HG03469 (cell line): Measurements from ENCODE around the gene CAMTA1.

Source experiments
- ATAC-seq: cut with Tn5 transposase; IDR thresholded peaks from one replicate; pipeline ENCODE4 v1.9.1; 2021; ENCODE audit warnings: mild to moderate bottlenecking, moderate library complexity, moderate number of reproducible peaks; ENCODE audit not compliant: unreplicated experiment

CAMTA1 gene

DNA sequence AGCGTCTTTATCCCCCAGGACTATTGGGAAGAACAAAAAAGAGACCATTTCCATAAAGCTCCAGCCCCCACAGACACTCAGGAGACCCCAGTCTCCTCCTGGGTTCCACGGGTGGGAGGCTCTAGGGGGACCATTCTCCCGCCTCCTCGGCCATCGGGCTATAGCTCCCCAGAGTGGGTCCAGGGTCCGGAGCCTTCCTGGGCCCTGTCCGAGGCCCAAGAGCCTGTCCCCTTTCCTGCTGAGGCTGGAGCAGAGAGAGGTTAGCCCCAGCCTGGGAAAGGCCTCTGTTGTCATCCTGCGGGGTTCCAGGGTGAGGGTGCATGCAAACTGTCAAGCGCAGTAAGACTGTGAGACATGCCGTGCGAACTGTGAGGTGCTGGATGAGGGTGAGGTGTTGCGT is 166.3 kb downstream of the CAMTA1 start:
- ATAC-seq, result no peak

DNA sequence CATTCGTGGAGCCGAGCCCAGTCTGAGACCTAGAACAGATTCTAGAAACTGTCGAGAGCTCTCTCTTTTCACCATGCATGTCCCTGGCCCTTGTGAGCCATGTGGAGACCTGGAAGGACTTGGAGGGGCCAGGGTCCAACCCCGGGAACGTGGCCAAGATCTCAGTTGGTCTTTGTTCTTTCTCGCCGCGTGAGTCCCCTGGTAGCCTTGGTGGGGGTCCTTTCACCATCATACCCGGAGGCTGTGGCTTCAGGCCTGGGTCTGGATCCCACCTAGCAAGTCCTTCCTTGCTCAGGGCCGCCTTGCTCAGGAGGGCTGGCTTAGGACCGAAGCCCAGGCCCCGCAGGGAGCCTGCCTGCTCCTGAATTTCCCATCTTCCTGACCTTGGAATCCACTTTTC is 168.0 kb downstream of the CAMTA1 start:
- ATAC-seq, result no peak

DNA sequence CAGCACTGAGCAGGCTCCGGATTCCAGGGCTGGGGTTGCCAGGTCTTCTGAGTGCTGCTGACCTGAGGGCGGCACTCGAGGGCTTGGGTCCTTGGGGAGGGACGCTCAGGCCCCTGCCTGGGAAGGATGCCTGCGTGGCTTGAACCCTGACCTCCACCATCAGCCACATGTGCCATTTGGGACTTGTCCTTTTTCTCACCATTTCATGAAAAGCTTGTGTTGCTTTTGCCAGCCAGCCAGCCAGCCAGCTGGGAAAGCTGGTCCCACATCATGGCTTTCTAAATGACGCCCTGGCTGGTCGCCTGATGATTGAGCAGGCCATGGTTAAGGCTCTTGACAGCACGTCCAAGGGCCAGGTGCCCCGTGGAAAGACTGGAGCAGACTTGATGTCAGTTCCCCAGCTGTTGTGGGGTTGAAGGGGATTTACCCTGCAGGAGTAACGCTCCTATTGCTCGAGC is 168.7 kb downstream of the CAMTA1 start:
- no peak for ATAC-seq

DNA sequence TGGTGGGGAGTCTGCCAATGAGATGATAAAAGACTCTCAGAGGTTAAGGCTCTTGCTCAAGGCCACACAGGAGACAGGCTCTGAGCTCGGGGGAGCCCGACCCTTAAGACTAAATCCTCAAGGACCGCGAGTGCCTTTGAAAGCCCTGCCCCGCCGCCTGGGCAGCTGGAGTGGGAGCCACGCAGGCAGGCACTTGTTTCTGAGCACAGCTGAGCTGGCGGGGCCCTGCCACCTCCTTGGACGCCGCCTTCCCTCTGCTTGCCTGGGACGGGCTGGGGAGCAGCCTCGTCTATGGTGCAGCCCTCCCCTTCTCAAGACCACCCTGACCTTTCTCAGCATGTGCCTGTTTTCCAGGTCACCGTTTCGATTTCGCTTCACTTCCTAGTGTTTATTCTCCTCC is 169.3 kb downstream of the CAMTA1 start:
- ATAC-seq, result no peak

DNA sequence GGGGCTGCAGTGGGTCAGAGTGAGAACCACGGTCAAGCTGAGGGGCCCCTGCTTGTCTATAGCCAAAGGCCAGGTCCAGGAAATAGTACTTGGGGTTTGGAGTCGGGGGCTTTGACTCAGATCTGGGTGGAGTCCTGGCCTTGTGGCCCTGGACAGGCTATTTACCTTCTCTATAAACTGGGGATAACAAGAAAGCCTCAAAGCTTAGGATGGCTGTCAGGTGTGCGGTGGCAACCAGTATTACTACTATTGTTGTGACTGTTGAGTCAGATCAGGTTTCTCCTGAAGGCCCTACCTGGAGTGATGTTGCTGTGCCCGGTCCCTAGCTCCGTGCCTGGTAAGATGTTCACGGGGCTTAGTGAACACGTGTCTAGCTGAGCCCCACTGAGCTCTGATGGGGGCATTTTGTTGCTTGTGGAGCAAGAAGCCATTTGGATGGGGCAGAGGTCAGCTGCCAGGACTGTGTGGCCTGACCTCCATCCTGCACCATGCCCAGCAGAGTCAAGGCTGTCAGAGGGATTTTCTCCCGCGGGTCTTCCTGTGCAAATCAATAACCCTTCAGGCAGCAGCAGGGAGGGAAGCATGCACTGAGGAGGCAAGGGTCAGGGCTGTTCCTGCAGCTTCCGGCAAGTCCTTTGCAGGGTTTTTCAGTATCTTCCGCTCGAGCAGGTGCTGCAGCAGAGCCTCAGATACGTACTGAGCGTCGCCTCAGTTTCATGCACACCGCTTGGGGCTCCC is 170.3 kb downstream of the CAMTA1 start:
- ATAC-seq, result no peak

DNA sequence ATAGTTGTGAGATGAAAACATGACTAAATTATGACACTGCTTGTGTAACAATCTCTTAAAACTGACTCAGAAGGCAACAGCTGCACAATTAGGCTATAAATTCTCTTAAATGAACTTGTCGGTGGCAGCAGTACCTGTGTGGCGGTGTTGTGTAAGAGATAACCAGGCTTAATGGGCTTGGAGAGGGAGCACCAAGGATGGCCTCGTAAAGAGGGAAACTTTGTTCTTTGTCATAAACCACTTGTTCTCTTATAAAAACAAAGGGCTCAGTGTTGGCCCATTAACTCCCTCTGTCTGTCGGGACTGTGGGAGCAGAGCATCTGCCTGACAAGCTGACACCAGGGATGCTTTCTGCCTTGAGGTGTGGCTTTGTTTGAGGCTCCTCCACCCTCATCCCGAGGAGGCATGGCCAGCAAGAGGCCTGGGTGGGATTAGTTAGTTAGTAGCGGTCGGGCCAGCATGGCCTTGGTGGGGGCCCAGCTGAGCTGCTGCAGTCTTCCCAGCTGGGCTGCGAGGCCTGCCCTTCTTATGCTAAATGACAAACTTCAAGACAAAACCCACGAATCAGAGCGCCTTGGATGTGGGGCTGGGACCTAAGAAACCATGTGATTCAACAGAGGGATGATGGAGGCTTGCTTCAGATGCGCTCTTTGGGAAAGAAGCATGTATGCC is 171.4 kb downstream of the CAMTA1 start:
- no peak for ATAC-seq

DNA sequence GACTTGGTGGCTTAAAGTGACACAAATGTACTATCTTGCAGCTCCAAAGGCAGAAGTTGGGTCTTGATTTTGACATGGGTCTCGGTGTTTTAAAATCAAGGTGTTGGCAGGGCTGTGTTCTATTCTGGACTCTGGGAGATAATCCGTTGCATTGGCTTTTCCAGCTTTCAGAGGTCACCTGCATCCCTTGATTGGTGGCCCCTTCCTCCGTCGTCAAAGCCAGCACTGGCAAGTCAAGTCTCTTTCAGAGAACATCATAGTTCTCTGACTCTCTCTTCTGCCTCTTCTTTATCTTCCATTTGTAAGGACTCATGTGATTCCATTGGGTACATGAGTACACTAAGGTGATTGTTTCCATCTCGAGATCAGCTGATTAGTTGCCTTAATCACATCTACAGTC is 172.1 kb downstream of the CAMTA1 start:
- ATAC-seq, result no peak

DNA sequence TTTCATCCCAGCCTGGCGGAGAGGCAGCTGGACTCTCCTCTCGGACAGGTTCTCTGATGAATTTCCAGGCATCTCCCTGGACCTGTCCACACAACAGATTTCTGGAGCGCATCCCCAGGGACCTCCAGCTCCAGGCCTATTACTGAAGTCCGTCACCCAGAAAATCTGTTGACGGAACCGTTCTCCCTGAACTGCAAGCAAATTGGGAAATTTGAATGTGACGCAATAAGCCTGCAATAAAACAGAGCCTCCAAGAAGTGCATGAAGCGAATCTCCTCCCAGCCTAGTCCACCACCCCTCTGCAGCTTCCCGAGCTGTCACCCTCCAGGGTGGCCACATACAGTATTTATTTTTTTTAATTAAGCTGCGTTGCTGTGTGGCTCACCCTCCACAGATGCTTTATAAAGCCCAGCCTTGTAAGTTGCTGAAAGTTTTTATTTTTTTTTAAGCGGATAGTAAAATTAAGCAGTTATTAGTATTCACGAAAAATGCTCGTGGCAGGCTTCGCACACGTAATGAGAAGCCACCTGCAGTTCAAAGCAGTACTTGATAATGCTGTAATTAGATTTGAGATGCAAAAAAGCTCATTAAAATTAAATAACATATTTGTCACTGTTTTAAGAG is 173.3 kb downstream of the CAMTA1 start:
- ATAC-seq, result no peak

DNA sequence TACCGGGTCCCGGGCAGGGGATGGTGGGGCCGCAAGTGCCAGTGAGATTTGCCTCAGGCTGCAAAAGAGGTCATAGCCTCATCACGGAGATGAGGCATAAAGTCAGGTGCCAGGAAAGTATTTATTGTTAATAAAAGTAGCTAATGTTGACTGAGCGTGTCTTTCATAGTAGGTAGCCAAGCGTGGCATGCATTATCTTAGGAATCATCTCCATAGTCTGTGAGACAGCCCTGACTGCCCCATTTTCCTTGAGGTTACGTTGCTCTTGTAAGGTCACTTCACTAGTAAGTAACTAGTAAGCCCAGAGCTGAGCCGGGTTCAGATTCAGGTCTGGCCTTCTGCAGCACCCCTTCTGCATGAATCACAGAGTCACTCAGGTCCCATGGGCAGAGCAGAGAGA is 174.2 kb downstream of the CAMTA1 start:
- ATAC-seq, result no peak

DNA sequence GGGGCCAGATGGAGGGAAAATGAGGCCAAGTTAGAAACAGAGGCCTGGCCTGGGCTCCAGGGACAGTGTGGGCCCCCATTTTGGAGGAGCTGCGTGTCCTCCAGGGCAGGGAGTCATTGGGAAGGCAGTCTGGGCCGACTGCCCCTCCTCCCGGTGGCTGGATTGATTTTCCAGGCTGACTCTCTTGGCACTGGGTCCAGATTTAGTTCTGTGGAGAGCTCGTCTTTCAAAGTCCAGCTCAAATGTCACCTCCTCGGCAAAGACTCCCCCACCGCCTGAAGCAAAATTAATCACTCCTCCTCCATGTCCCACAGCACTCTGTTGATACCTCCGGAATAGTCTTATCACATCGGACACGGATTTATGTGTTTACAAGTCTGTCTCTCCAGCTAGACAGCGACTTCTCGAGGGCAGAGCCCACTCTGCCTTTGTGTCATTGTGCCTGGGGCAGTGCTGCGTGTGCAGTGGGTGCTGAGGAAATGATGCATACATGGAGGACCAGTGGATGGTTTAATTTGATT is 175.1 kb downstream of the CAMTA1 start:
- ATAC-seq, result no peak

DNA sequence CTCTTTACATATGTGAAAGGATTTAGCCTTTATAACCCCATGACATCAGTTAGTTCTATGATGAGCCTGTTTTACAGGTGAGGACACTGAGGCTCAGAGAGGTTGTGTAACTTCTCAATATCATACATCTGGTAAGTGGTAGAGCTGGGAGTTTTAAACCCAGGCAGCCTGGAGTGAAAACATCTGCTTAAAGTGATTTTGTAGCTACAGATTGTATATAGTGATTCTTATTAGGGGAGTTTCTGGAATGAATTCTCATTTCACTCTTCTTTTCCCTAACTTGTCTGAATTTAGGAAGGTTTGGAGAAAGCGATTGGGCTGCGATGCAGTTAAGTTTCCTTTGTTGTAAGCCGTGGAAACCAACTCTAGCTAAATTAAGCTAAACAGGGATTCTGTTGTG is 175.6 kb downstream of the CAMTA1 start:
- ATAC-seq, result no peak

DNA sequence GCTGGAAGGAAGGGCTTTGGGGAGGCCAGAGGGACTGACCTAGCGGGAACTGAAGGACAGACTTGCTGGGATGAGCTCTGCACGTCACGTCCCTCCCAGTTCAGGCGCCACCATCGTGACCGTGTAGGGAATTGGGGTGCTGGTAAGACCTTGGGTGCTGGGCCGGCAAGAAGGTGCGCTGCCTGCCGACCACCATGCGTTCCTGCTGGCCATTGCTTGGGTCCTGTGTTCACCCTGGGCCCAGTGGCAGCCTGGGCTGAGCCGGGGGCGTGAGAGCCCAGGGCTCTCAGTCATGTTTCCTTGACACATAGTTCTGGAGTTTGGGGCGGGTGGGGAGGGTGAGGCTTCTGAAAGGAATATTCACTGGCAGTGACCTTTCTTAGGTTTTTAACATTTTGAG is 176.0 kb downstream of the CAMTA1 start:
- ATAC-seq, result no peak

DNA sequence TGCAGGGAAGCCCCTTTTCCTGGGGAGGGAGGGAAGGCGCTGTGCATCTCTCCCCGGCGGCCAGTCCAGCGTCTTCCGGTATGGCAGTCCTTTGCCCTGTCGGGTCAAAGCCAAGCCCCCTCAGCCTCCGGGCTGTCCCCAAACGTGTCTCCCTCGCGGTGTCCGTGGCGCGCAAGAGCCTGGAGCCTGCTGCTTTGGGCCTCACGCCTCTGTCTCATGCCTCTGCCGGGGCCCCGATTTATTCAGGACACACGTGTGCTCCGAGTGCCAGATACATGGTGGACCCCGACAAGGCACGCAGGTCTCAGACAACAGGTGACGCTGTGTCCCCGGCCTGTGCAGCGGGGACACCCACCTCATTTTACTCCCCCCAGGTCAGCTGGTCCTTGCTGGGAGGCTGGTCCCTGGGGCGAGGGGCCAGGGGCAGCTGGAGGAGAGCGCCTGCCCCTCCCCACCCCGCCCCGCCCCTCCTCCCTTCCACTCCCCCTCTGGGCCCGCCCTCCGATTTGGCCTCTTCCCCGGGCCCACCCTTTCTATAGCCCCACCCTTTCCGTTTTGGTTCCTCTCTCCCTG is 176.7 kb downstream of the CAMTA1 start:
- ATAC-seq, result no peak

DNA sequence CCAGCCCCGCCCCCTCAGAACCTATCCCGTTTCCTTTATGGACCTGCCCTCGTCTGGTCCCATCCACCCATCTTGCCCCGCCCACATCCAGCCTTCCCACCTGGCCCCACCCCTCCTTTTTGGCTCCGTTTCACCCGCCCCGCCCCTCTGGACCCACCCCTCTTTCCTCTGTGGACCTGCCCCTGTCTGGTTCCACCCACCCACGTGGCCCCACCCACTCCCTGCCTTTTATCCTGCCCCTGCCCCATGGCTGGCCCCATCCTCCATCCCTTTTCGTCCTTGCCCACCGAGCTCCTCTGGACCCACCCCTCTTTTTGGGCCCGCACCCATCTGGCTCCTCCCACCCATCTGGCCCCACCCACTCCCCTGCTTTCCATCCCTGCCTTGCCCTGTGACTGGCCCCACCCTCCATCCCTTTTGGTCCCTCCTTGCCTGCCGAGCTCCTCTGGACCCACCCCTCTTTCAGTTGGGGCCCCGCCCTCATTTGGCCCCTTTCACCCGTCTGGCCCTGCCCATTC is 177.3 kb downstream of the CAMTA1 start:
- no peak for ATAC-seq

DNA sequence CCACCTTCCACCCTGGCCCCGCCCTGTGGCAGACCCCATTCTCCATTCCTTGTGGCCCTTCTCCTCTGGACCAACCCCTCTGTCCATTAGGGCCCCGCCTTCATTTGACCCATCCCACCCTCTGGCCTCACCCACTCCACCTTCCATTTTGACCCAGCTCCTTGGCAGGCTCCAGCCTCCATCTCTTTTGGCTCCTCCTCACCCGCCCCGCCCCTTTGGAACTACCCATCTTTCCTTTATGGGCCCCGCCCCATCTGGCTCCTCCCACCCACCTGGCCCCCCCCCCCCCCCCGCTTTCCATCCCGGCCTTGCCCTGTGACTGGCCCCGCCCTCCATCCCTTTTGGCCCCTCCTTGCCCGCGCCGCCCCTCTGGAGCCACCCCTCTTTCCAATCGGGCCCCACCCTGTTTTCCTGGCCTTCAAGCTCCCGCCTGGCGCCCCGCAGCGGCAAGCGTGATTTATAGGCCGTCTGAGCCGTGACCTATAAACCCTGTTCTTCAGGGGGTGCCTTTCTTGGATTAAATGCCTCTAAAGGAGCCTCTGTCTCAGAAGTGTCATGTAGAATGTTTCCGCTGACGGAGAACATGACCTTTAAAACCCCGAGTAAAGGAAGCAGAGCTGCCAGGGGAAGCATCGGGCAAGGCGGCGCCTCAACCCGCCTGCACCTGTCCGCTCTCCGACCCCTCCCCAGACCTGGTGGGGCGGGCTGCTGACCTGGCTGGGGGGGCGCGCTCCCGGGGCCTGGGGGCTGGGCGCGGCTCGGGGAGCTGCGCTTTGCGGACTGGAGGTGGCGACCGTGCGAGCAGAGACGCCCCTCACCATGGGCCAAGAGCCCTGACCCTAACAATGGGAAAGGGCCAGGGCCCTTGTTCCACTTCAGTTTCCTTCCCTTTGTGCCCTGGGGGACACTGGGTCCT is 178.0 kb downstream of the CAMTA1 start:
- ATAC-seq, result no peak

DNA sequence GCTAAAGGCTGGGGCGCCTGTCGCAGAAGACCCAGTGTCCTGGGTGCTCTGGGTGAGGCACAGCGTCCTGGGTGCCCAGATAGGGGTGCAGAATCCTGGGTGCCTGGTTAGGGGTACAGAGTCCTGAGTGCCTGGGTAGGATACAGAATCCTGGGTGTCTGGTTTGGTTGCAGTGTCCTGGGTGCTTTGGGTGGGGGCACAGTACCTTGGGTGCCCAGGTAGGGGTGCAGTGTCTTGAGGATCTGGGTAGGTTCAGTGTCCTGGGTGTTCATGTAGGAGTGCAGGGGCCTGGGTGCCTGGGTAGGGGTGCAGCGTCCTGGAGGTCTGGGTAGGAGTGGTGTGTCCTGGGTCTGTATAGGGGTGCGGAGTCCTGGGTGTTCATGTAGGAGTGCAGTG is 178.7 kb downstream of the CAMTA1 start:
- ATAC-seq, result no peak

DNA sequence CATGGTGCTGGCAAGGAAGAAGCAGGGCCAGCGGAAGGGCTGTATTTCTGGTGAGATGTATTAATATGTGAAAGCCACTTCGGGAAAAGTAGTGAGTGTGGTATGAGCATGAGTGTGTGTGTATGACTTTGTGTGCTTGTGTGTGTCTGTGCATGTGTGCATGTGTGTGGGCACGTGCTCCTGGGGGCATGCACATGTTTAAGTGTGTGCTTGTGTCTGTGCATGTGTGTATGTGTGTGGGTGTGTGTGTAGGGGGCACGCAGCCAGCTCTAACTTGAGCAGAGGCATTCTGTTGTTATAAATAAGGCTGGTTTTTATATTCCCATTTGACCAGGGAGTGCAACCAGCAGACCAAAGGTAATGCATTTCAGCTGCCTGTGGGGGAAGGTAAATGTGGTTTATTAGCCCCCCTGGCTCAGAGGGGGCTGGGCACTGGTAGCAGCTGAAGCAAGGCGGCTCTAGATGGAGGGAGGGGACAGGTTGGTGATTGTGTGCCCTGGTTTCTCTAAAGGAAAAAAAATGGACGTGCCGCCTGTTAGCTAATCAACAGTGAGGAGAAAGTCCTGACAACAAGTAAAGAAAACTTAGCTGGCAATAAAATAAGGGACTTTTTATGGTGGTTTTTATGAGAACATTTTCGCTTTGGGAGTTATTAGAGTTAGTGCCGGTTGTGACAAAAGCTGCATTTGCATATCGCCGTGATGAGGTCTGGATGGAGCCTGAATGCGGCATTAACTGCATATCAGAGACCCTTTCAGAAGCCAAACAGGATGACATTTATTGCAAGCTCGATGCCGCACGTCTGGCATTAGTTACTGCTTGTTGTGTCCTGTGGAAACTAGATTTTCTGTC is 180.1 kb downstream of the CAMTA1 start:
- ATAC-seq, result no peak

DNA sequence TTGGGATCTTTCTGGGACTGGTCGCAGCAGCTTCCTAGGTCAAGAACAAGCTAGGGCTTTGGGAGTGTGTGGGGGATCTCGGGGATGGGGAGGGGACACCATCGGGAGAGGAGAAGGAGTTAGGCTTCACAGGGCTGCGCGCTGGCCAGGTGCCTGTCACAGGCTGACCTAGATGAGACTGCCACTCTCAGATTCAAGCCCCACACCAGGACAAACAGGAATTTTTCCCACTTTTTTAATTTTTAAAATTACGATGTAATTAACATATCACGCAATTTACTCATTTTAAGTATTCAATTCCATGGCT is 180.6 kb downstream of the CAMTA1 start:
- ATAC-seq, result no peak

DNA sequence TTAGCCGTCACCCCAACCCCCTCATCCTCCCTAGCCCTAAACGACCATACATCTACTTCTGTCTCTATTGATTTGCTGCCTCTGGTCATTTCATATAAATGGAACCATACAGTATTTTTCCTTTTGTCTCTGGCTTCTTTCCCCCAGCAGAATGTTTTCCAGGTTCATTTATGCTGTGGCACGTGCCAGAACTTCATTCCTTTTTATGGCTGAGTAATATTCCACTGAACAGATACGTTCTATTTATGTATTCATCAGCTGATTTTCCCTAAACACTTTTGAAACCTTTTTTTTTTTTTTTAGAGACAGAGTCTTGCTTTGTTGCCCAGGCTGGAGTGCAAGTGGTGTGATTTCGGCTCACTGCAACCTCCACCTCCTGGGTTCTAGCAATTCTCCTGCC is 181.1 kb downstream of the CAMTA1 start:
- ATAC-seq, result no peak
